Measurements from ENCODE around the gene MRPL21. TPM values are rescaled to one million over a fixed set of nuclear protein-coding genes. Genes with fewer than 3 reads are reported as not detected.

Gene MRPL21
- total RNA-seq, 6 experiments from 2014 or later = 18.8 to 50.4 (median 26.0) TPM

GRCh38 chr11:68935516-68936357 lies 32.1 kb upstream of the MRPL21 start:
- H3K27ac ChIP-seq = no peak overlapping the region
- H3K27me3 ChIP-seq = no peaks in the 10 kb centered on the region
- peak in 1 of 3 donors; percentile 29 for DNase-seq
- peaks cover 0 to 49% (median 16%) of the 10 kb centered on the region in 4 donors for H3K36me3 ChIP-seq
- no peak for TF ChIP-seq CTCF (IDR thresholded peaks at IDR 0.05)
- no peak for TF ChIP-seq POLR2A (IDR thresholded peaks at IDR 0.05)
- H3K4me3 ChIP-seq = no peak overlapping the region
- no peak for ATAC-seq
- no peaks in the 10 kb centered on the region for H3K4me1 ChIP-seq
- H3K9me3 ChIP-seq = no peaks in the 10 kb centered on the region
- WGBS (ENCODE audit: insufficient coverage, low coverage, low lambda C conversion rate, missing lambda C conversion rate) = no CpG with 5 or more reads among the region's 29 CpGs
- intact Hi-C loops (cut with DNase I) = no loop called here

- Histone ChIP-seq H3K27ac (no peak overlapping the region), H3K4me3 (no peak overlapping the region), H3K36me3 (peaks cover 0 to 56% (median 20%) of the 10 kb centered on the region in 4 donors), H3K27me3 (no peaks in the 10 kb centered on the region), H3K9me3 (no peaks in the 10 kb centered on the region), H3K4me1 (no peaks in the 10 kb centered on the region)
- TF ChIP-seq POLR2A (IDR thresholded peaks at IDR 0.05) (no peak), CTCF (IDR thresholded peaks at IDR 0.05) (no peak)
- DNase-seq (peak in 1 of 3 donors; percentile 29), ATAC-seq (no peak)
- 100% methylated on average over 3 of the region's 15 CpGs for WGBS (ENCODE audit: insufficient coverage, low coverage, low lambda C conversion rate, missing lambda C conversion rate)
- intact Hi-C loops (cut with DNase I) = no loop called here
These were observed 31.4 kb upstream of the MRPL21 start for GRCh38 chr11:68935066-68935465.

GRCh38 chr11:68934666-68935065 lies 31.0 kb upstream of the MRPL21 start:
- DNase-seq = no peak
- Histone ChIP-seq H3K9me3 (no peaks in the 10 kb centered on the region), H3K4me1 (no peaks in the 10 kb centered on the region), H3K36me3 (peaks cover 0 to 60% (median 22%) of the 10 kb centered on the region in 4 donors), H3K27me3 (no peaks in the 10 kb centered on the region), H3K27ac (no peak overlapping the region), H3K4me3 (no peak overlapping the region)
- no peak for ATAC-seq
- TF ChIP-seq CTCF (IDR thresholded peaks at IDR 0.05) (no peak), POLR2A (IDR thresholded peaks at IDR 0.05) (no peak)
- WGBS (ENCODE audit: insufficient coverage, low coverage, low lambda C conversion rate, missing lambda C conversion rate) = 95% methylated on average over 6 of the region's 13 CpGs
- intact Hi-C loops (cut with DNase I) = no loop called here

GRCh38 chr11:68934321-68934645 lies 30.7 kb upstream of the MRPL21 start:
- intact Hi-C loops (cut with DNase I) = no loop called here
- Histone ChIP-seq H3K4me3 (no peak overlapping the region), H3K27ac (no peak overlapping the region), H3K4me1 (no peaks in the 10 kb centered on the region), H3K9me3 (no peaks in the 10 kb centered on the region), H3K27me3 (no peaks in the 10 kb centered on the region), H3K36me3 (peaks cover 0 to 64% (median 26%) of the 10 kb centered on the region in 4 donors)
- ATAC-seq = no peak
- 97% methylated on average over 6 of the region's 12 CpGs for WGBS (ENCODE audit: insufficient coverage, low coverage, low lambda C conversion rate, missing lambda C conversion rate)
- DNase-seq = peak in 1 of 3 donors; percentile 14
- TF ChIP-seq CTCF (IDR thresholded peaks at IDR 0.05) (no peak), POLR2A (IDR thresholded peaks at IDR 0.05) (no peak)
